GM12874 (cell line): Measurements from ENCODE around the gene BPTF.

Source experiments
- CTCF ChIP-seq: IDR thresholded peaks from 2 replicates; pipeline ENCODE4 v1.5.1; 2011; ENCODE audit warnings: low read depth, mild to moderate bottlenecking, control low read depth, low read length, moderate library complexity; ENCODE audit not compliant: insufficient read depth

The BPTF gene

DNA sequence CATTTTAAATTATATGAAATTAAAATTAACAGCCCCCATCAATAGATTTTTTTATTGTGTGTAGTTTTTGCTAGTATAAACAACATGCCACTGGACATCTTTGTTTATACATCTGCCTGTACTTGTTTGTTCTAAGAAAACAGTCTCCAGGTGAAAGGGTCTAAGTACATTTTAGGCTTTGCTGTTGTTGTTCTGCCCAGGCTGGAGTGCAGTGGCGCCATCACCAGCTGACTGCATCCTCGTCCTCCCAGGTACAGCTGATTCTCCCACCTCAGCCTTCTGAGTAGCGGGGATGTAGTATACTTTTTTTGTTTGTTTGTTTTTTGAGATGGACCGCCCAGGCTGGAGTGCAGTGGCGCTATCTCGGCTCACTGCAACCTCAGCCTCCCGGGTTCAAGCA, 145.5 kb downstream of the BPTF start:
- TF ChIP-seq CTCF, result no peak

DNA sequence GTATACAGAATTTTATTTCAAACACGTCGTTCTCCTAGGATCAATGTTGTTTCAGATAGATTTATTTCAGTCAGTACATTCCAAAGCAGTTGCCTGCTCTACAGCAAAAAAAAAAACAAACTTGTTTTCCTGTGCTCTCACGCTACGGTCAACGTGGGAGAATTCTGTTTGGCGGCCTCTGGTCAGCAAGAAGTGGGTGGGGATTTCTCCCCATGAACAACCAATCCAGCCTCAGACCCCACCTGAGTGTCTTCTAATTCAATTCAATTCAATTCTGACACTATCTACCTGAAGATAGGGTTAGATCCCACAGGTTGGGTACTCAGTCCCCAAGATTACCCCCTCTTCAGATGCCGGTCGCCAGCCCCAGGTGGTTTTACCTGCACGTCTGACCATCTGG, 148.9 kb downstream of the BPTF start:
- no peak for TF ChIP-seq CTCF

- TF ChIP-seq CTCF, result no peak
These were observed 149.3 kb downstream of the BPTF start for GRCh38 chr17:67974598-67975066.

DNA sequence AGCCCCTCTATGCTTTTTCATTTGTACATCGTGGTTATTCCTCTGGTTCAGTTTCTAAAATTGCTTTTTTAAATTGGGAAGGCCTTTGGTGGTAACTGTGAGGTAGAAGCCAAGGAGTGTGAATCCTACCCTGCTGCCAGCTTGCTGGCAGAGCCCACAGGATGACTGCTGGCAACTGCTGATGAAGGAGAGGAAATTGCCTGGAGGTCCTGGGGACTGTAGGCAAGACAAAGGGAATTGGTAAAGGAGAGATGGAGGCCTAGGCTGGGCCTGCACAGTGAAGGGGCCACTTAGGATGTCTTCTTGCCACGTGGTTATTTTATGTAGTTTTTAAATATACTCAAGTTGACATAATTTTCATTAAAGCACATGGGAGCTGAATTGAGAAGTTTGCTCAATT, 155.2 kb downstream of the BPTF start:
- no peak for TF ChIP-seq CTCF

DNA sequence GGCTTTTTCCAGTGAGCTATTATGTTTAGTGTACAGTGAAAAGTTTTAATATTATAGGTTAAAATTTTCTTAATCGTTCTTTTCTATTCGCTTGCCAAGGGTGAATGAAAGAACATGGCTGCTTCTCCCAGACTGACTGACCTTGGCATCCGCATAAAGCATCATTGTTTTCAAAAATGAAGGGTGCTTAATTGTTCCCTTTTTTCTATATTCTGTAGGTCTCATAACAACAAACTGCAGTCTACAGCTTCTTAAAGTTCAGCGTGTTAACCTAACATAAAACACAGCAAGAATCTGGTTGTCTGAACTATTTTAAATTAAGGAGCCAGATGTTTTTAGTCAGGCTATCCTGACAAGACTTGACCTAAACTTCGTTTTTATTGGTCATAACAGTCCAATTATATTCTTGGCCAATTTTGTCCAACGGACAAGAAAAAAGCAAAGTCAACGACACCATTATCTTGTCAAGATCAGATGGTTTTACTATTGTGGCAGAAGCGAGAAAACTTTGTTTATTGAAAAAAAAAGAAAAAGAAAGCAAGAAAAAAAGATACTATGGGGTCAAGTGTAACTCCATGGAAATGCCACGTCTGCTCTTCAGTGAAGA, 156.8 kb downstream of the BPTF start:
- TF ChIP-seq CTCF, result no peak

- no peak for TF ChIP-seq CTCF
These were observed 157.5 kb downstream of the BPTF start for GRCh38 chr17:67982686-67983382.

DNA sequence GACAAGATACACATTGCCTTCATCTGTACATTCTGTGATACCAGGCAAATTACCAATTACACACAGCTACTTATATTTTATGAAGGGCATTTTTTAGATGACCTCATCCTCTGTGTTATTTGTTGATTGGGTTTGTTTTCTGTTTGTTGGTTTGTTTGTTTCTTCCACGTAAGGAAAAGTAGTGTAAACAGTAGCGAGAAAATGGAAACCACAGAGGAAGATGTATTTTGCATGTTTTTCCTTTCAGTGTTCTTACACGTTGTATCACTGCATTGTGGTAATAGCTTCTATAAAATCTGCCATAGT, 158.0 kb downstream of the BPTF start:
- TF ChIP-seq CTCF, result no peak
